Stimulated activated CD4-positive, alpha-beta T cell treated with anti-CD3 and anti-CD28 coated beads, Interleukin-2, amount 100 ng/mL, for 4 hours (primary cell): Measurements from ENCODE around the gene PIGA.

Experiments used
- DNase-seq: peaks from one replicate; pipeline ENCODE4 v3.0.0-alpha.2; 2020; ENCODE audit warnings: low read depth

The PIGA gene

GRCh38 chrX:15335135-15336022, at the start of gene PIGA:
TSS of gene PIGA (minus strand) at chrX:15335523. CDS start at chrX:15331930, 3,593 bp downstream.
- DNase-seq = peak; percentile 86

- no peak for DNase-seq
These were observed 49.0 kb upstream of the PIGA start, which contains the start of gene VEGFD for GRCh38 chrX:15384304-15384703. TSS of gene VEGFD (minus strand) at chrX:15384413. CDS start at chrX:15383946, 467 bp downstream.

- DNase-seq = no peak
These were observed 47.5 kb upstream of the PIGA start for GRCh38 chrX:15382813-15383212.

- DNase-seq = no peak
These were observed 41.6 kb upstream of the PIGA start for GRCh38 chrX:15376956-15377355.

GRCh38 chrX:15373976-15374375, 38.7 kb upstream of the PIGA start:
- no peak for DNase-seq

GRCh38 chrX:15366506-15367352, 31.4 kb upstream of the PIGA start:
- no peak for DNase-seq

- no peak for DNase-seq
These were observed 24.4 kb upstream of the PIGA start for GRCh38 chrX:15359701-15360100.

GRCh38 chrX:15358533-15358932, 23.2 kb upstream of the PIGA start:
- DNase-seq = no peak

- DNase-seq = no peak
These were observed 21.1 kb upstream of the PIGA start for GRCh38 chrX:15356444-15356843.

GRCh38 chrX:15350329-15350996, 15.1 kb upstream of the PIGA start:
- DNase-seq = no peak

- no peak for DNase-seq
These were observed 13.7 kb upstream of the PIGA start for GRCh38 chrX:15349046-15349445.

GRCh38 chrX:15345976-15346375, 10.7 kb upstream of the PIGA start:
- DNase-seq = no peak

- no peak for DNase-seq
These were observed 8.8 kb upstream of the PIGA start for GRCh38 chrX:15344106-15344505.

GRCh38 chrX:15343075-15343476, 7.8 kb upstream of the PIGA start:
- DNase-seq = no peak

- no peak for DNase-seq
These were observed 5.5 kb upstream of the PIGA start for GRCh38 chrX:15340867-15341266.

GRCh38 chrX:15336023-15336413, 695 bp upstream of the PIGA start:
- peak; percentile 12 for DNase-seq

GRCh38 chrX:15334561-15334960, 762 bp downstream of the PIGA start:
- no peak for DNase-seq

GRCh38 chrX:15328821-15329220, 6.5 kb downstream of the PIGA start:
- DNase-seq = no peak

- DNase-seq = no peak
These were observed 7.2 kb downstream of the PIGA start for GRCh38 chrX:15328131-15328530.

- DNase-seq = no peak
These were observed 12.9 kb downstream of the PIGA start for GRCh38 chrX:15322472-15322871.

GRCh38 chrX:15322072-15322471, 13.3 kb downstream of the PIGA start:
- no peak for DNase-seq

- no peak for DNase-seq
These were observed 13.9 kb downstream of the PIGA start for GRCh38 chrX:15321447-15321846.
